Suprapubic skin (tissue), 4 donors: Measurements from ENCODE around the gene PKP2.

ENCODE experiments used
- EP300 ChIP-seq: sonication (generic); formaldehyde crosslinking; IDR thresholded peaks from one replicate; pipeline ENCODE4 v1.6.1; 2017; ENCODE audit warnings: antibody characterized with exemption
- POLR2A ChIP-seq, 2 donors: fragments of 450-650 bp; IDR thresholded peaks; one replicate each; pipeline ENCODE4 v1.6.1; 2017; ENCODE audit warnings: antibody characterized with exemption in 2 of 2, mild to moderate bottlenecking in 2 of 2, moderate library complexity in 2 of 2
- POLR2AphosphoS5 ChIP-seq, 3 donors: sonication (generic); formaldehyde crosslinking; IDR thresholded peaks; one replicate each; pipeline ENCODE4 v1.6.1; 2017; ENCODE audit warnings: antibody characterized with exemption in 3 of 3
- TF ChIP-seq, protein P1 (sequence below), 2 donors: fragments of 200-600 bp in 1 of 2; fragments of 450-650 bp in 1 of 2; sonication (generic) in 1 of 2; IDR thresholded peaks; one replicate each; pipeline ENCODE4 v1.5.1; 2016 to 2019; ENCODE audit warnings: antibody characterized with exemption in 2 of 2, mild to moderate bottlenecking in 1 of 2, moderate library complexity in 1 of 2

DNA sequence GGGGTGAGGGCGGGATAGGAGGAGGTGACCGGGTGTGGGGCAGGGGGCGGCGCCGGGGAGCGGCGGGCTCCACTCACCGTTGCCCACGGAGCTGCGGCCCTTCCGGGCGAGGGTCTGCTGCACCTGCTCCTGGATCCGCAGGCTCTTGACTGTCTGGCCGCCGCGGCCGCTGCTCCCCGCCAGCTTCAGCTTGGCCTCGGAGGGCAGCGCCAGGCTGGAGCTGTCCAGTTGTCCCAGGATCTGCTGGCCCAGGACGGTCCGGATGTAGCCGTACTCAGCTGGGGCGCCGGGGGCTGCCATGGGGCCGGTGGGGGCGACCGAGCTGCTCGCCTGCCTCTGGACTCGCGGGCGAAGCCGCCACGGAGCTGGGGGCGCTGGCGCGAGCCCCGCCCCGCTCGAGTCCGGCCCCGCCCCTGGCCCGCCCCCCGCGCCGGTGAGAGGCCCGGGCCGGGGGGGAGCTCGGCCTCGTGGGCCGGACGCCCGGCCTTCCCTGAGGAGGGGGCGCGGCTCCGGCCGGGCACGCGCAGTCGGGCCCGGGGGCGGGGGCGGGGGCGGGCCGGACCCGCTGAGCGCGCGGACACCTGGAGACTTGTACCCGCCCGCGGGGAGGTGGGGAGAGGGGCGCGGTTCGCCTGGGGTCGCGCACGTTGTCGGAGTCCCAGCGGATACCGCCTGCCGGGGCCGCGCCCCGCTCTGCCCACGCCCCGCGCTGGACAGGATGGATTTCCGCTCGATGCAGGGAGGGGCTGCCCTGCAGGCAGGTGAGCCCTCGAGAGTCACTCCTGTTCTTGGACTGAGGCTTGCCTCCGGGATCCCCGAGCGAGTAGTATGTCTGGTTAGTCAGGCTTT, at the start of gene PKP2:
- TF ChIP-seq, protein P1, sequence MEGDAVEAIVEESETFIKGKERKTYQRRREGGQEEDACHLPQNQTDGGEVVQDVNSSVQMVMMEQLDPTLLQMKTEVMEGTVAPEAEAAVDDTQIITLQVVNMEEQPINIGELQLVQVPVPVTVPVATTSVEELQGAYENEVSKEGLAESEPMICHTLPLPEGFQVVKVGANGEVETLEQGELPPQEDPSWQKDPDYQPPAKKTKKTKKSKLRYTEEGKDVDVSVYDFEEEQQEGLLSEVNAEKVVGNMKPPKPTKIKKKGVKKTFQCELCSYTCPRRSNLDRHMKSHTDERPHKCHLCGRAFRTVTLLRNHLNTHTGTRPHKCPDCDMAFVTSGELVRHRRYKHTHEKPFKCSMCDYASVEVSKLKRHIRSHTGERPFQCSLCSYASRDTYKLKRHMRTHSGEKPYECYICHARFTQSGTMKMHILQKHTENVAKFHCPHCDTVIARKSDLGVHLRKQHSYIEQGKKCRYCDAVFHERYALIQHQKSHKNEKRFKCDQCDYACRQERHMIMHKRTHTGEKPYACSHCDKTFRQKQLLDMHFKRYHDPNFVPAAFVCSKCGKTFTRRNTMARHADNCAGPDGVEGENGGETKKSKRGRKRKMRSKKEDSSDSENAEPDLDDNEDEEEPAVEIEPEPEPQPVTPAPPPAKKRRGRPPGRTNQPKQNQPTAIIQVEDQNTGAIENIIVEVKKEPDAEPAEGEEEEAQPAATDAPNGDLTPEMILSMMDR (IDR thresholded peaks at IDR 0.05), result no peak
- no peak for TF ChIP-seq EP300
- TF ChIP-seq POLR2A (IDR thresholded peaks at IDR 0.05), result no peak
- TF ChIP-seq POLR2AphosphoS5 (IDR thresholded peaks at IDR 0.05), result no peak
